GM12801 (cell line): ENCODE measurements around the gene ATP1A4.

Experiments
- CTCF ChIP-seq: IDR thresholded peaks from one replicate; pipeline ENCODE4 v1.5.1; 2011; ENCODE audit warnings: control low read depth; ENCODE audit not compliant: insufficient read length; ENCODE audit errors: extremely low read depth

ATP1A4 gene

GRCh38 chr1:160136926-160137200 lies 14.5 kb upstream of the ATP1A4 start:
- TF ChIP-seq CTCF = no peak

DNA sequence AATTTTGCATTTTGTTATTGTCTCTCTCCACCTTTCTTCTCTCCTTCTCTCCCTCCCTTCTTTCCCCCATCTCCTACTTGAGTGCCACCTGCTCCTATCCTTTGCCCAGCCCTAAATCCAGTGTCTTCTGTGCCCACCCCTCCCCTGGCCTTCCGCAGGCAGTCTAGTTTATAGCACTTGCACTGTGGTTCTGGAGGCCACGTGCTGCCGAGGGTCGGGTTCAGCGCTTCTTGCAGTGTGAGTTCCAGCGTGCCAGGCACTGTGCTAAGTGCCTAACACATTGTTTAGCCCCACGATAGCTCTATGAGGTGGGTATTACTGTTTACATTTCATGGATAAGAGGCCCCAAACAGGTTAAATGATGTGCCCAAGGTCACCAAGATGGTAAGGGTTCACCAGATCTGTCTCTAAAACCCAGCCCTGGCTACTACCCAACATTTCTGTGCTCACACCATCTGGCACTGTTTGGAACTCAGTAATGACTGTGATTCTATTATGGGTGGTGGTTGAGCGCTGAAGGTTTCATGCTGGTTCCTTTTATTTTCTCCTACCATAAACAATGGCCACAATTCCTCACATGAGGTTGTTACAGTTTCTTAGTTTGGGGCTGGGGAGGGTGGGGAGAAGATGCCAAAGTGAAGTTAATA lies 14.1 kb upstream of the ATP1A4 start:
- no peak for TF ChIP-seq CTCF

- no peak for TF ChIP-seq CTCF
These were observed 11.6 kb upstream of the ATP1A4 start for GRCh38 chr1:160139840-160140239.

DNA sequence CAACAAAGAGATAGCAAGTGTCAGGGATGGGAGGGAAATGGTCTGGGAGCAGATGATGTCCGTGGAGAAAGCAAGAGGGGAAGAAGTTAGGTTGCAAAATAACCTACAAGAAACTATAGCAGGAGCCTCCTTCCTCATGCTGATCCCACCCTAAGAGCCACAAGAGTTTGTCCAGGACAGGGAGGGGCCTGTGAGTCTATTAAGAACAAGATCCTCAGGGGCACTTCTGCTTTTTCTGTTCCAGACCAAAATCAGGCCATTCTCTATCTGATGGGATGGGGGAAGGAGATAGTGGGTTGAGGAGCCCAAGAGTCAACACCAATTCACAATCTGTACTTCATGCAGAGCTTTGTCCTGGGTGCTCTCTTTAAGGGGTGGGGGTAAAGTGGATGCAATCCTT lies 7.7 kb upstream of the ATP1A4 start:
- TF ChIP-seq CTCF = no peak

DNA sequence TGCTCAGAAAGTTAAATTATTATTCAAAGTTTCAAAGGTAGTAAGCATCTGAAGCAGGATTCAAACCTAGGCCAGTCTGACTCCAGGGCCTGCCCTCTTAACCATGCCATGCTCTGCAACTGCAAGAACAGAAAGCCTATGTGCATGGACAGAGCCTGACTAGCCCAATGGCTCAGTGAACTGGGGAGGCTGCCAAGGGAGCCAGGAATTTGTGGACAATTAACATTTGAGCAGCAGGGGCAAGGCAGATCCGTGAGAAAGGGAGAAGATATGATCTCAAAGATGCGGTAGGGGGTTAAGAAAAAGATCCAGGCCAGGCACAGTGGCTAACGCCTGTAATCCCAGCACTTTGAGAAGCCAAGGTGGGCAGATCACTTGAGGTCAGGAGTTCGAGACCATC lies 6.5 kb upstream of the ATP1A4 start:
- no peak for TF ChIP-seq CTCF

GRCh38 chr1:160146107-160146506 lies 5.3 kb upstream of the ATP1A4 start:
- no peak for TF ChIP-seq CTCF

GRCh38 chr1:160148121-160148520 lies 3.3 kb upstream of the ATP1A4 start:
- TF ChIP-seq CTCF = no peak

GRCh38 chr1:160149233-160149632 lies 2.2 kb upstream of the ATP1A4 start:
- TF ChIP-seq CTCF = no peak
